ENCODE data around the gene N4BP2L2.

Gene N4BP2L2

GRCh38 chr13:32409561-32410421 is 128.8 kb downstream of the N4BP2L2 start:
- ChIA-PET CTCF (interaction anchor here (1.6 to 1.7 kb wide), 2 partner anchors 29 to 32 kb away, joined by 4 read pairs; no protein-coding TSS in a partner anchor), POLR2A (no interaction called here)
- no peak for DNase-seq (ENCODE audit: low read depth, low spot score)
- no peak overlapping the region for H3K4me3 ChIP-seq (ENCODE audit: low read depth, low read length)
- no peak for TF ChIP-seq CTCF (IDR thresholded peaks at IDR 0.05; ENCODE audit: insufficient read depth, low read length, missing control alignments)

GRCh38 chr13:32409001-32409313 is 129.6 kb downstream of the N4BP2L2 start:
- CTCF ChIA-PET = interaction anchor here (0.9 to 1.7 kb wide), 3 partner anchors 28 to 39 kb away, joined by 3 to 4 read pairs (median 4); no protein-coding TSS in a partner anchor
- TF ChIP-seq CTCF (IDR thresholded peaks at IDR 0.05; ENCODE audit: insufficient read depth, low read length, missing control alignments) = no peak
- POLR2A ChIA-PET = no interaction called here
- DNase-seq (ENCODE audit: low read depth, low spot score) = no peak
- H3K4me3 ChIP-seq (ENCODE audit: low read depth, low read length) = no peak overlapping the region

- no peak overlapping the region for H3K4me3 ChIP-seq (ENCODE audit: low read depth, low read length)
- CTCF ChIA-PET = interaction anchor here (0.9 to 1.7 kb wide), 3 partner anchors 28 to 40 kb away, joined by 3 to 4 read pairs (median 4); no protein-coding TSS in a partner anchor
- TF ChIP-seq CTCF (IDR thresholded peaks at IDR 0.05; ENCODE audit: insufficient read depth, low read length, missing control alignments) = no peak
- POLR2A ChIA-PET = no interaction called here
- DNase-seq (ENCODE audit: low read depth, low spot score) = no peak
Observed at GRCh38 chr13:32408296-32409000, 130.1 kb downstream of the N4BP2L2 start.

- no peak for DNase-seq (ENCODE audit: low read depth, low spot score)
- no peak for TF ChIP-seq CTCF (IDR thresholded peaks at IDR 0.05; ENCODE audit: insufficient read depth, low read length, missing control alignments)
- CTCF ChIA-PET = no interaction called here
- POLR2A ChIA-PET = no interaction called here
- H3K4me3 ChIP-seq (ENCODE audit: low read depth, low read length) = no peak overlapping the region
Observed at GRCh38 chr13:32407854-32408253, 130.7 kb downstream of the N4BP2L2 start.

- POLR2A ChIA-PET = no interaction called here
- no peak for TF ChIP-seq CTCF (IDR thresholded peaks at IDR 0.05; ENCODE audit: insufficient read depth, low read length, missing control alignments)
Observed at GRCh38 chr13:32403108-32403507, 135.5 kb downstream of the N4BP2L2 start.

GRCh38 chr13:32391101-32391619 is 147.4 kb downstream of the N4BP2L2 start:
- no peak for TF ChIP-seq CTCF (IDR thresholded peaks at IDR 0.05; ENCODE audit: insufficient read depth, low read length, missing control alignments)
- H3K4me3 ChIP-seq (ENCODE audit: low read depth, low read length) = no peak overlapping the region
- DNase-seq (ENCODE audit: low read depth, low spot score) = no peak
- ChIA-PET POLR2A (no interaction called here), CTCF (interaction anchor here (2.1 kb wide), 1 partner anchor 10 kb away, joined by 9 read pairs; no protein-coding TSS in a partner anchor)

More at GRCh38 chr13:32403108-32403507, 135.5 kb downstream of the N4BP2L2 start:
- CTCF ChIA-PET = no interaction called here
- H3K4me3 ChIP-seq (ENCODE audit: low read depth, low read length) = no peak overlapping the region
- no peak for DNase-seq (ENCODE audit: low read depth, low spot score)

All from AG04449 (cell line).